Effector CD4-positive, alpha-beta T cell (primary cell): Measurements from ENCODE around the gene VIM.

Source experiments
- DNase-seq: peaks from one replicate; pipeline ENCODE4 v3.0.0-alpha.2; 2020
- total RNA-seq: gene quantifications from one replicate; lab custom pipeline; 2026; lab: John Stamatoyannopoulos, UW

The VIM gene
- total RNA-seq = 962 reads per million, percentile 99 among the genes with 10 or more reads in this experiment

GRCh38 chr10:17228091-17229015 lies at the start of gene VIM:
Gene VIM (plus strand): TSS chr10:17228241. CDS start chr10:17229423, 1,182 bp downstream.
- peak; percentile 85 for DNase-seq

DNA sequence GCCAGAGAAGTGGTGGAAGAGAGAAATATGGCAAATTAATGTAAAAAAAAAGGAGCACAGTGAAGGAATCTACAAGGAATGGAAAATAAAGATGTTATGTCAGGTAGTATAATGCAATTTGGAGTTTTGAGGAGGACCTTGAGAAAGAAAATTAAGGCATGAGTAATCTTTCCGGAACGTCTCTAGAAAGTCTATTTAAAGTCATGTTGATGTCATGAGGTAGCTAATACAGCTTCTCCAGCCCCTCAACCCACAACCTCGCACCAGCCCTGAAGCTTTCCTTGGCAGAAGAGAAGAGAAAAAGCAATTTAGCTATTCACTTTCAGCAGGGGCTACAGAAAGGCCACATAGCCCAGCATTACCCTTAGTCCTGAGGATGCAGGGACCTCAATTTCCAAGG lies 49.0 kb upstream of the VIM start:
- DNase-seq = no peak

GRCh38 chr10:17181110-17181509 lies 46.9 kb upstream of the VIM start:
- DNase-seq = no peak

- no peak for DNase-seq
Measured at GRCh38 chr10:17181751-17182150, 46.3 kb upstream of the VIM start.

GRCh38 chr10:17183110-17183509 lies 44.9 kb upstream of the VIM start:
- DNase-seq = no peak

DNA sequence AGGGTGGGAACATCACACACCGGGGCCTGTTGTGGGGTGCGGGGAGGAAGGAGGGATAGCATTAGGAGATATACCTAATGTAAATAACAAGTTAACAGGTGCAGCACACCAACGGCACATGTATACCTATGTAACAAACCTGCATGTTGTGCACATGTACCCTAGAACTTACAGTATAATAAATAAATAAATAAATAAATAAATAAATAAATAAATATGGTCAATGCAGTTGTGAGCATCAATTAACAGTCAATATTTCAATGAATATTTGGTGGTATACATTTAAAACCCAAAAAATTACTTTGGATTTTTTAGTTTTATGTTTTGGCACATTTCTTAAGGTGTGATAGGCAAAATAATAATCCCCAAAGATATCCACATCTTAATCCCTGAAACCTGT lies 42.2 kb upstream of the VIM start:
- DNase-seq = no peak

GRCh38 chr10:17188644-17189172 lies 39.3 kb upstream of the VIM start:
- DNase-seq = no peak

- DNase-seq = no peak
Measured at GRCh38 chr10:17190602-17191001, 37.4 kb upstream of the VIM start.

- DNase-seq = no peak
Measured at GRCh38 chr10:17195083-17195482, 33.0 kb upstream of the VIM start.

DNA sequence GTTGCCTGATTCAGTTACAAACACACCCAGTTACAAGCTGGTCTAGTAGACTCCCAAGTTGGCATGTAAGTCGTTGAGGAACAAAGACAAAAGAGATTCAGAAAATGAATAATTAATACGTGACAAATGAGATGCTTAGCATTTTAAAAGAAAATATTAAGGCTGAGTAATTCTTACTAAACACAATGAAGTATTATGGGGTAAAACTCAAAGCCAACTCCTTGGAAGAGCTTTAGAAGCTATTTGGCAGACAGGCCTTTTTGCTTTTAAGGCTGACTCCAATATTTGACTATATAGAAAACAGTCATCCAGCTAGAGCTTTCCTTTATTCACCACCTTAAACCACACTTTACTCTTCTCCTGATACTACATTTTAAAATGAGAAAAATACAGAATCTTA lies 32.0 kb upstream of the VIM start:
- no peak for DNase-seq

GRCh38 chr10:17196573-17196972 lies 31.5 kb upstream of the VIM start:
- no peak for DNase-seq

GRCh38 chr10:17199351-17199804 lies 28.7 kb upstream of the VIM start:
- DNase-seq = no peak

- DNase-seq = no peak
Measured at GRCh38 chr10:17200001-17200911, 27.8 kb upstream of the VIM start.

GRCh38 chr10:17200912-17201793 lies 26.9 kb upstream of the VIM start, which contains the start of gene TRDMT1:
Gene TRDMT1 (minus strand): TSS chr10:17201672. CDS start chr10:17201634, 38 bp downstream.
- peak; percentile 63 for DNase-seq

DNA sequence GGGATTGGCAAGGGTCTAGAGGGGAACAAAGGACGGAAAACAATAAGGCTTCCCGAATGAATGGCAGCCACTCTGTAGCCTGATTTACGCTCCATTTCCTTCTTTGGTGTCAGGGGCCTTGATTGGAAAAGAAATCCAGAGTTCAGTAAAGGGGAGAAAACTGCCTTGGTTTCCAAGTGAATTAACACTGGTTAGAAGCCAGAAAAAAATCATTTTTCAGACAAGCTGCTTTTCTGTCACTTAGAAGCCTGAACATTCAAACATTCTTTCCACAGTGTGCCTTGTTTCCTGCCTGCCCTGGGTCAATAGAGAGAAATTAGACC lies 26.3 kb upstream of the VIM start:
- no peak for DNase-seq

DNA sequence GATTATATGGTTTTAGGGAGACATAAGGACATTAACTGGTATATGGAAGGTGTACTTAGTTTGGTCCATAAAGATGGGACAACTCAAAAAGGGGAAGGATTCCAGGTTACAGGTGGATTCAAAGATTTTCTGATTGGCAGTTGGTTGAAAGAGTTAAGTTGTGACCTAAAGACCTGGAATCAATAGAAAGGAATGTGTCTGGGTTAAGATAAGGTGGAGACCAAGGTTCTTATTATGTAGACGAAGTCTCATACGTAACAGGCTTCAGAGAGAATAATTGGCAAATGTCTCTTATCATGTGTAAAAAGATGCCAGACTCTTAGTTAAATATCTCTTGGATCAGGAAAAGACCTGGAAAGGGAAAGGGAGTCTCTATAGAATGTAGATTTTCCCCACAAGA lies 25.5 kb upstream of the VIM start:
- DNase-seq = no peak

DNA sequence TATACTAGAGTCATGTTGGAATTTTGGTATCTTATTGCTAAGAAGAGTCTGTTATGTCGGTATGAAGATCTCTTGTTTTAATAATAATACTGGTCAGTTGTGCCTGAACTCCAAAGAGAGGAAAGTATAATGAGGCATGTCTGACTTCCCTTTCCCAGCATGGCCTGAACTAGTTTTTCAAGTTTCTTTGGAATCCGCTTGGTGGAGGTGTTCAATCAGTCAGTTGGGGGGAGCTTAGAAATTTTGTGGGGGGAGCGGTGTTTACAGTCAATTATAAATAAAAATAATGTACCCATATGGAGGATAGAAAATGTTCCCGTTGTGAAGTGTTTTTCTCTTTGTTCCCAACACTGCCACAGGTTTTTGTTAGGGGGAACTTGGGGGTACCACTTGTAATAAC lies 25.0 kb upstream of the VIM start:
- DNase-seq = no peak

GRCh38 chr10:17203416-17203815 lies 24.6 kb upstream of the VIM start:
- no peak for DNase-seq

DNA sequence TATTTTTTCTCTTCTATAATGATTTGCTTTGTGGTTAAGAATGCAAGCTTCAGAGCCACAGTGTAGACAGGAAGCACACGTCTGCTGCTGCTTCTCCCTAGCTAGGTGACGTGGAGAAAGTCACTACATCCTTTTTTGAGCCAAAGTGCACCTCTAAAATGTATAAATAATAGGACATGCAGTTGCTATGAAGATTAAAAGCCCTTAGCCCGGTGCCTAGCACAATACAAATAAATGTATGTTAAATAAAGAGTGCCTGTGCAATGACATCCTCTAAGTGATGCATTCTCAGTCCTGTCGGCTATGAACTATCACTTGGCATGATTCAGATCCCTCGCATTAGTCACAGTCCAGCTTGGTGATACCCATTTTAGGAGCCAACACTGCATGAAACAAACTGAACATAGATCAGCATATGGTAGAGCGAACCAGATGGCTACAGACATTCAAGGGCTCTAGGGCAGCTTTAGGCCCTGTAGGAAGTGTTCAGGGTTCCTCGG lies 21.8 kb upstream of the VIM start:
- DNase-seq = peak; percentile 58

- DNase-seq = no peak
Measured at GRCh38 chr10:17208476-17208875, 19.6 kb upstream of the VIM start.

DNA sequence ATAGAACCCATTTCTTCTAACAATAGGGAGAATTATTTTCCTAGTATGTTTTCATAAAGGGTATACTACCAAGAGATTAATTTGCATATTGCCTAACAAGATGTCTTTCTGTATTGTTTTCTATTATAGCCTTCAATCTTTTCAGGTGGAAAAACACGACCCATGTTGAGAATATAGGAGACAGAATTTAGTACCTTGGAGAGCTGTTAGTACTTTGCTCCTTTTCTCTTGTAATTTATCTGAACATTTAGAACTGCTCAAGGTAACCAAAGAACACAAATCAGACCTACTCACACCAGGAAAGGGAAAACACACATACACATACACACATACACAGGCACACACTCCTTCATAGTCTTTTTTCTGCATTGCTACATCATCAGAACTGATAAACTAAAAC lies 18.7 kb upstream of the VIM start:
- DNase-seq = no peak

DNA sequence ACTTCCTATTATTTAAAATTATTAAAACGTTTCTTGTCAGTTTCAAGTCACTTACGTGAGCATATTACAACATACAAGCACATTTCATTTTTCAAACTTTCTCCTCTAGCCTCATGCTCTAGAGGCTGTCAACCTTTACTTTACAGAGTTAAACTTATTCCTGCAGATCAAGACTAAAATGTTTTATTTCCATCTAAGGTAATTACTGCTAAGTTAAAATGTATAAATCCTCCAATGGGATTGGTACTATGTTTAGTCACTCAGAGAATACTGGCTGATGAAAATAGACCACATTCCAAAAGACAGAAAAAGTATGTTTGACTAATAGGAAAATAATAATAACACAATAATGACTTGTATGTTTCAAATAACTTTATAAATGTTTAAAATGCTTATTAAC lies 18.2 kb upstream of the VIM start:
- no peak for DNase-seq
